ENCODE data around the gene CORO2A.
A peak's percentile ranks its signal among the peaks of the same experiment; 100 is the strongest.

Gene CORO2A

DNA sequence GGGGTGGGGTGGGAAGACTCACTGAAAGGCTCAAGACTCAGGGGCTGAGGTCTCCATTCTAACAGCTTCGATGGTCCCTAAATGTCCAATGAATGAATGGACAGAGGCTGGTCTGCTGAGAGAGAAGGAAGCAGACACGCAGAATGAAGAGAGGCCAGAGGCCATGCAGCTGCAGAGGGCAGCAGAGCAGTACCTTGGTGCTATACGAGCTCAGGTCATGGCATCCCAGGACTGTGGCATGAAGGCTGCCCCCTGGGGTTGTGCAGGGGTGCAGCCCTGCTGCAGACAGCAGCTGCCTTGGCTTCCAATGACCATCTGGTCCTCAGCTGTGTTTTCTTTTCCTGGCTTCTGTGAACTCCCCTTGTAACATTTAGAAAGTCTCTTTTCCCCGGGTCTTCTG lies 15.2 kb upstream of the CORO2A start:
- DNase-seq (ENCODE audit: low spot score): no peak
- TF ChIP-seq, protein P1, sequence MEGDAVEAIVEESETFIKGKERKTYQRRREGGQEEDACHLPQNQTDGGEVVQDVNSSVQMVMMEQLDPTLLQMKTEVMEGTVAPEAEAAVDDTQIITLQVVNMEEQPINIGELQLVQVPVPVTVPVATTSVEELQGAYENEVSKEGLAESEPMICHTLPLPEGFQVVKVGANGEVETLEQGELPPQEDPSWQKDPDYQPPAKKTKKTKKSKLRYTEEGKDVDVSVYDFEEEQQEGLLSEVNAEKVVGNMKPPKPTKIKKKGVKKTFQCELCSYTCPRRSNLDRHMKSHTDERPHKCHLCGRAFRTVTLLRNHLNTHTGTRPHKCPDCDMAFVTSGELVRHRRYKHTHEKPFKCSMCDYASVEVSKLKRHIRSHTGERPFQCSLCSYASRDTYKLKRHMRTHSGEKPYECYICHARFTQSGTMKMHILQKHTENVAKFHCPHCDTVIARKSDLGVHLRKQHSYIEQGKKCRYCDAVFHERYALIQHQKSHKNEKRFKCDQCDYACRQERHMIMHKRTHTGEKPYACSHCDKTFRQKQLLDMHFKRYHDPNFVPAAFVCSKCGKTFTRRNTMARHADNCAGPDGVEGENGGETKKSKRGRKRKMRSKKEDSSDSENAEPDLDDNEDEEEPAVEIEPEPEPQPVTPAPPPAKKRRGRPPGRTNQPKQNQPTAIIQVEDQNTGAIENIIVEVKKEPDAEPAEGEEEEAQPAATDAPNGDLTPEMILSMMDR (IDR thresholded peaks at IDR 0.05; ENCODE audit: borderline replicate concordance, control extremely low read depth, extremely low read depth, insufficient read depth, missing control alignments): no peak
- in situ Hi-C loops (cut with MboI; ENCODE audit: low sequenced_read_pairs, unreplicated experiment): no loop called here

DNA sequence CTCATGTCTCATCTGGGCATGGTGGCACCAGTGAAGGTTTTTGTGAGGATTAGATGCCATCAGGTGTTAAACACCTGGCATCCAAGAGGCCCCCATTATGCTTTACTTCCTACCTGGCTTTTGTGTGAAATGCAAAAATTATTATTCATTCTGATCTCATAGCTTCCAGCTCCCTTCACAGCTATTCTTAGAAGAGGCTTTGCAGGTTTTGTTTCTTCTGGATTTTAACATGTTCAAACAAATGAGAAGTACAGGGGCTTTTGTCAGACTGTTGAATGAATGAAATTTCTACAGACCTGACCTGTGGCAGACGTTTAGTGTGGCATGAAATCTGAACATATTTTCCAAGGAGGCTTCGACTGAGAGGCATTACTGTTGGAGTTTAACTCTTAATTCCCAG lies 14.3 kb upstream of the CORO2A start:
- TF ChIP-seq, protein P1 (IDR thresholded peaks at IDR 0.05; ENCODE audit: borderline replicate concordance, control extremely low read depth, extremely low read depth, insufficient read depth, missing control alignments): no peak
- no peak for DNase-seq (ENCODE audit: low spot score)
- in situ Hi-C loops (cut with MboI; ENCODE audit: low sequenced_read_pairs, unreplicated experiment): no loop called here

DNA sequence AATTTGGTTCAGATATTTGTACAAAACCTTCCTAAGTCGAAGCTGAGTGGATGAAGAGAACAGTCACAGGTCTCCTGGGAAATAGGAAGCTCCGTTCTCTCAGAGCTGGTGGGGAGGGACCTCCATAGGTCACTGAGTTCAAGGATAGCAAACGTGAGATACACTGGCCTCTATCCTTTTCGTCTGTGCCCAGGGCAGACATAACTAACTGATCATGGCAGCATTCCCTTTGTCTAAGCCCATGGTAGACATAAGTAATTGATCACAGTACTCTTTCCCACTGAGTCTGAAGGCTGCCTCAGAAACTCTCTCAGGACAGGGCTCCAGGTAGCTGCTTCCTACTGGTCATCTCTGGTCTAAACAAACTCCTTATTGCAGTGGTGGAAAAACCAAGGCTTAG lies 12.3 kb upstream of the CORO2A start:
- in situ Hi-C loops (cut with MboI; ENCODE audit: low sequenced_read_pairs, unreplicated experiment): no loop called here

DNA sequence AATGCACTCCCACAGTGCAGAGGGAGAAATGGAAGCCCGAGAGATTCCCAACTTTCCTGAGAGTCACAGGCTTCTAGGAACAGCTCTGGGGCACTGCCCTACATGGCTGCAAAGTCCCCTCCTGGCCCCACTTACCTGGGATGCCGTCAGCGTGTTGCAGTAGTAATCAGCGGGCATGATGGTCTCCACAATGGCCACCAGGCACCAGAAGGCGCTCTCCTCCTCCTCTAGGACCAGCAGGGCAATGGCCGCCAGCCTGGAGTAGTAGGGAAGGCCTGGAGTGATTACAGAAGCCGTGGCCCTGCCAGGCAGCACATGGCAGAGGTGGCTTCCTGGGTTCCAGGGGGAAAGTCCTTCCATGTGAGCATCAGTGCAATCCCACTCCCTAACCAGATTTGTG lies 10.7 kb upstream of the CORO2A start:
- in situ Hi-C loops (cut with MboI; ENCODE audit: low sequenced_read_pairs, unreplicated experiment): no loop called here
- TF ChIP-seq, protein P1 (IDR thresholded peaks at IDR 0.05; ENCODE audit: borderline replicate concordance, control extremely low read depth, extremely low read depth, insufficient read depth, missing control alignments): no peak

More for the DNA sequence above, 12.3 kb upstream of the CORO2A start:
- no peak for DNase-seq (ENCODE audit: low spot score)
- TF ChIP-seq, protein P1 (IDR thresholded peaks at IDR 0.05; ENCODE audit: borderline replicate concordance, control extremely low read depth, extremely low read depth, insufficient read depth, missing control alignments): no peak

DNA sequence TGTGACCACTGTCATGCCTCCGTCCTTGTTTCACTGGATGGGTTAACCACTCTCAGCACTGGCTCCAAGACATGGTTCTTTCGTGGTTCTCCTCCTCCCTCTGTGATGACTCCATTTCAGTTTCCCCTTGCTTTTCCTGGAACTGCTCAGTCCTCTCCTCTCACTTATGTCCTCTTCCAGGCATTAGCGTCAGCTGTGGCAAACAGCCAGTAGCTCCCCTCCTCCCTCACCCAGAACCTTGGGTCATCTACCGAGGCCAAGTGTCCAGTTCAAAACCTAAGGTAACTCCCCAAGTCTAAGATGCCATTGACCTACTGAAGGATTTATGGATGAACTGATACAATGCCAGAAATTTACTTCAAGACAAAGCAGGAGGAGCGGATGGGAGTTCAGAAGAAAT lies 9.8 kb upstream of the CORO2A start:
- TF ChIP-seq, protein P1 (IDR thresholded peaks at IDR 0.05; ENCODE audit: borderline replicate concordance, control extremely low read depth, extremely low read depth, insufficient read depth, missing control alignments): no peak
- in situ Hi-C loops (cut with MboI; ENCODE audit: low sequenced_read_pairs, unreplicated experiment): no loop called here
- DNase-seq (ENCODE audit: low spot score): no peak

More for the DNA sequence above, 10.7 kb upstream of the CORO2A start:
- no peak for DNase-seq (ENCODE audit: low spot score)

DNA sequence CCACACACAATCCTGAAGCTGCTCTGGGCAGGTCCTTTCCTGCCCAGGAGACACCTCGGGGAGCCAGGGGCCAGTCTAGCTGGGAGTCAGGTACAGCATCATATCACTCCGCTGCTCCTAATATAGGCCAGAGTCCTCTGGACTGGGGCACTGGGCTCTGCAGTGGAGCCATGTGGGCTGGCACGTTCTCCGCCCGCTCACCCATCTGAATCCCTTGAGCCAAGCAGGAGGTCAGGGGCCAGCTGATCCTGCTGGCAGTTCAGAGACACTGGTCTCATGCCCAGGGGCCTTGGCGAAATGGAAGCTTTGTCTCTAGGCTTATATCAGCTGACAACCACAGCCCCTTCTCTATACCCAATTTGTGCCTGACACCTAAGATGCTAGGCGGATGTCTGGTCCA lies 9.3 kb upstream of the CORO2A start:
- no peak for DNase-seq (ENCODE audit: low spot score)
- TF ChIP-seq, protein P1 (IDR thresholded peaks at IDR 0.05; ENCODE audit: borderline replicate concordance, control extremely low read depth, extremely low read depth, insufficient read depth, missing control alignments): no peak
- in situ Hi-C loops (cut with MboI; ENCODE audit: low sequenced_read_pairs, unreplicated experiment): no loop called here

DNA sequence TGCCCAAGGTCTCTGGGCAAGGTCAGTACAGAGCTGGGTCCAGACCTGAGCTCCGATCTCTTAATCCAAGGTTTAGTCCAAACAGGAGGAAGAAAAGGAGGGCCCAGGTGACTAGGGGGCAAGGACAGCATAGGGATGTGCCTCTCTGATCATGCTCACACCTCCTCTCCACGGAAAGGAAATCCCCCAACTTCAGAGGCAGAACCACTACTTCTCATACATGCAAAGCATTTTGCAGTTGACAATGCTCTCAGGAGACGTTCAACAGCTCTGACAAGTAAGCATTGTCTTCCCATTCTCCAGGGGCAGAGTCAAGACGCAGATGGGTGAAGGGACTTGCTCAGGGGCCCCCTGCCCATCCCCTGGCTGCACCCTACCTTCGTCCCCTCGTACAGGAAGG lies 8.7 kb upstream of the CORO2A start:
- in situ Hi-C loops (cut with MboI; ENCODE audit: low sequenced_read_pairs, unreplicated experiment): no loop called here
- TF ChIP-seq, protein P1 (IDR thresholded peaks at IDR 0.05; ENCODE audit: borderline replicate concordance, control extremely low read depth, extremely low read depth, insufficient read depth, missing control alignments): no peak
- peak; percentile 81 for DNase-seq (ENCODE audit: low spot score)

All from GM13976 (cell line).